Measurements from ENCODE around the gene ZNF549. TPM values are rescaled to one million over a fixed set of nuclear protein-coding genes. Genes with fewer than 3 reads are reported as not detected.

The ZNF549 gene
- total RNA-seq, 1 experiment from 2014 or later, result not detected

DNA sequence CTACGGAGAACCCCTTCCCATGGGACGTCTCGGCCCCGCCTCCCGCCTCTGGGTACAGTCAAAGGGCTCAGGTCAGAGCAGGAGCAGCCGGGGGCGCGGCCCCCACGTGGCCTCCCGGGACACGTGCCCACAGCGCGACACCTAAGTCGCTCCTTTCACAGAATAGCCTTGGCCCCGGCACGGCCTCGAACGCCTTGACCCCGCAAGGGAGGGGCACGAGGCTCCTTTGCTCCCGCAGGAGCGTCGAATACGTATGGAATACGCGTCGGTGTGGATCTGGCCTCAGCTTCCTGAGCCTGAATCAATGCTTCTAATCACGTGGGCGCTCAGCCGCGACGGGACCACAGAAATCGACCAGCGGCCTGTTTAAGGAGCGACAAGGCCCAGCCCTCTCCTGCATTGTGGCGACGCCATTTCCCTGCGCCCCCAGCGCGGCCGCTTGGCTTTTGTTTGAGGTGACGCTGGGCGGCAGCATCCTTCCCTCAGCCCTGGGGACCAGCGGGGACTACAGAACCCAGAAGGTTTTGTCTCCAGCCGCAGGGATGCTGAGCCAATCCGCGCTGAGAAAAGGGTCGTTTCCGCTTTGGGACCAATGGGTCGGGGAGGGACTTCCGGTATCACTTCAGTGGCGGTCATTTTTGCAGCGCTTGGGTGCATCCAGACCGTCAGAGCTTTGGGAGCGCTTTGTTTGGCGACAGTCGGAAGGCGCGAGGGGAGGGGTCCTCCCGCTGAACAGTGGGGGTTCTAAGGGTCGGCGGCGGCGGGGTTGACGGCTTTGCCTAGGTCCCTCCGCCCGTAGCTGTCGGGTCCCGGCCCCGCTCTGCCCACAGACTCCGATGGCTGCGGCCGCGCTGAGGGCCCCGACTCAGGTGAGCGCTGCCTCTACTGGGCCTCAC lies 56.6 kb downstream of the ZNF549 start, which contains the start of gene ZIK1:
Gene ZIK1, plus strand, starts transcription at position 625 of the 896 bp plus-strand sequence. Its CDS starts 212 bp downstream, at position 837.
- BruUV-seq (replicated peaks), result no TSS peak
- no peak for DNase-seq (ENCODE audit: low read depth, low spot score)

More for the DNA sequence above, 56.6 kb downstream of the ZNF549 start, which contains the start of gene ZIK1:
- Histone ChIP-seq H3K36me3 (ENCODE audit: control insufficient read depth in 1 of 2, insufficient read depth in 2 of 2, low read length in 2 of 2) (no peaks in the 10 kb centered on the region), H3K27ac (ENCODE audit: low read depth, low read length) (no peak within 1 kb of the TSS), H3K4me2 (ENCODE audit: low read length) (no peak within 1 kb of the TSS), H3K9me3 (ENCODE audit: control insufficient read depth in 1 of 2, insufficient read depth in 1 of 2, low read depth in 1 of 2, low read length in 2 of 2) (peaks cover 0 to 12% of the 10 kb centered on the region in 2 experiments; a peak in 2 of 4 replicates), H3K27me3 (ENCODE audit: insufficient read depth, low read length) (no peaks in the 10 kb centered on the region), H3K4me3 (replicated peaks in 1 of 2; ENCODE audit: low read depth in 1 of 2, low read length in 2 of 2) (no peak within 1 kb of the TSS), H2AFZ (ENCODE audit: low read depth, low read length, poor library complexity, severe bottlenecking) (no peak within 1 kb of the TSS), H3K4me1 (ENCODE audit: control insufficient read depth in 1 of 2, insufficient read depth in 2 of 2, low read length in 2 of 2) (peaks cover 0 to 6% of the 10 kb centered on the region in 2 experiments; a peak in 2 of 4 replicates), H4K20me1 (ENCODE audit: insufficient read depth) (no peaks in the 10 kb centered on the region), H3K9ac (ENCODE audit: low read length) (no peak within 1 kb of the TSS), H3K79me2 (ENCODE audit: insufficient read depth, low read length) (no peaks in the 10 kb centered on the region), H3K9me2 (ENCODE audit: insufficient read depth) (no peaks in the 10 kb centered on the region)
- intact Hi-C loops (cut with micrococcal nuclease), result no loop called here
- no peak for ATAC-seq
- TF ChIP-seq ZFX (IDR thresholded peaks at IDR 0.05) (no peak), EGR1 (IDR thresholded peaks at IDR 0.05; ENCODE audit: low read depth) (no peak), SRF (IDR thresholded peaks at IDR 0.05; ENCODE audit: low read depth) (no peak), REST (IDR thresholded peaks at IDR 0.05; ENCODE audit: low read depth) (no peak), EZH2phosphoT487 (IDR thresholded peaks at IDR 0.05; ENCODE audit: borderline replicate concordance) (no peak), TCF7L2 (IDR thresholded peaks at IDR 0.05; ENCODE audit: borderline replicate concordance, extremely low read depth, insufficient read depth, insufficient read length) (no peak), EZH2 (IDR thresholded peaks at IDR 0.05) (no peak), CEBPB (IDR thresholded peaks at IDR 0.05; ENCODE audit: low read depth) (no peak), SIN3A (IDR thresholded peaks at IDR 0.05; ENCODE audit: low read depth) (no peak), CBX3 (IDR thresholded peaks at IDR 0.05; ENCODE audit: low read depth) (no peak), POLR2A (IDR thresholded peaks at IDR 0.05; ENCODE audit: borderline replicate concordance, extremely low read depth, insufficient read depth, insufficient read length) (no peak), YY1 (IDR thresholded peaks at IDR 0.05; ENCODE audit: extremely low read depth, insufficient replicate concordance, low read depth, low read length) (no peak), JUND (IDR thresholded peaks at IDR 0.05) (no peak)
- TF ChIP-seq, protein P1, sequence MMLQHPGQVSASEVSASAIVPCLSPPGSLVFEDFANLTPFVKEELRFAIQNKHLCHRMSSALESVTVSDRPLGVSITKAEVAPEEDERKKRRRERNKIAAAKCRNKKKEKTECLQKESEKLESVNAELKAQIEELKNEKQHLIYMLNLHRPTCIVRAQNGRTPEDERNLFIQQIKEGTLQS (IDR thresholded peaks at IDR 0.05), result no peak
- TF ChIP-seq, protein P2, sequence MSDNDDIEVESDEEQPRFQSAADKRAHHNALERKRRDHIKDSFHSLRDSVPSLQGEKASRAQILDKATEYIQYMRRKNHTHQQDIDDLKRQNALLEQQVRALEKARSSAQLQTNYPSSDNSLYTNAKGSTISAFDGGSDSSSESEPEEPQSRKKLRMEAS (IDR thresholded peaks at IDR 0.05), result no peak
- TF ChIP-seq, protein P3, sequence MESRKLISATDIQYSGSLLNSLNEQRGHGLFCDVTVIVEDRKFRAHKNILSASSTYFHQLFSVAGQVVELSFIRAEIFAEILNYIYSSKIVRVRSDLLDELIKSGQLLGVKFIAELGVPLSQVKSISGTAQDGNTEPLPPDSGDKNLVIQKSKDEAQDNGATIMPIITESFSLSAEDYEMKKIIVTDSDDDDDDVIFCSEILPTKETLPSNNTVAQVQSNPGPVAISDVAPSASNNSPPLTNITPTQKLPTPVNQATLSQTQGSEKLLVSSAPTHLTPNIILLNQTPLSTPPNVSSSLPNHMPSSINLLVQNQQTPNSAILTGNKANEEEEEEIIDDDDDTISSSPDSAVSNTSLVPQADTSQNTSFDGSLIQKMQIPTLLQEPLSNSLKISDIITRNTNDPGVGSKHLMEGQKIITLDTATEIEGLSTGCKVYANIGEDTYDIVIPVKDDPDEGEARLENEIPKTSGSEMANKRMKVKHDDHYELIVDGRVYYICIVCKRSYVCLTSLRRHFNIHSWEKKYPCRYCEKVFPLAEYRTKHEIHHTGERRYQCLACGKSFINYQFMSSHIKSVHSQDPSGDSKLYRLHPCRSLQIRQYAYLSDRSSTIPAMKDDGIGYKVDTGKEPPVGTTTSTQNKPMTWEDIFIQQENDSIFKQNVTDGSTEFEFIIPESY (IDR thresholded peaks at IDR 0.05; ENCODE audit: extremely low read depth, insufficient replicate concordance, low read length), result no peak
- CTCF ChIA-PET, result no interaction called here
- RAD21 ChIA-PET (ENCODE audit: low non-redundant PET in 1 of 2, low total read pairs in 2 of 2, uncharacterized antibody in 2 of 2, unreplicated experiment in 2 of 2), result no interaction called here
- POLR2A ChIA-PET, result no interaction called here
